Suprapubic skin (tissue), 4 donors: Measurements from ENCODE around the gene CMTM8.

Experiments used
- EP300 ChIP-seq: sonication (generic); formaldehyde crosslinking; IDR thresholded peaks from one replicate; pipeline ENCODE4 v1.6.1; 2017; ENCODE audit warnings: antibody characterized with exemption
- POLR2A ChIP-seq, 2 donors: fragments of 450-650 bp; IDR thresholded peaks; one replicate each; pipeline ENCODE4 v1.6.1; 2017; ENCODE audit warnings: antibody characterized with exemption in 2 of 2, mild to moderate bottlenecking in 2 of 2, moderate library complexity in 2 of 2
- POLR2AphosphoS5 ChIP-seq, 3 donors: sonication (generic); formaldehyde crosslinking; IDR thresholded peaks; one replicate each; pipeline ENCODE4 v1.6.1; 2017; ENCODE audit warnings: antibody characterized with exemption in 3 of 3

GRCh38 chr3:32322311-32322710, 83.8 kb downstream of the CMTM8 start:
- TF ChIP-seq POLR2A (IDR thresholded peaks at IDR 0.05) = no peak
- TF ChIP-seq EP300 = no peak
- no peak for TF ChIP-seq POLR2AphosphoS5 (IDR thresholded peaks at IDR 0.05)
